HepG2 (cell line): Measurements from ENCODE around the gene AZU1. TPM values are rescaled to one million over a fixed set of nuclear protein-coding genes. Genes with fewer than 3 reads are reported as not detected.

Source experiments
- ATAC-seq: fragments of 200-7000 bp; cut with Tn5 transposase; 3 replicates; pipeline ENCODE4 v1.9.1; 2020; ENCODE audit warnings: mild to moderate bottlenecking, moderate library complexity
- BruUV-seq: library from RNA; stranded (reverse); fragments of 400-500 nt; replicated peaks from 2 replicates; lab custom pipeline; 2021; lab: Mats Ljungman, UMichigan
- CTCF ChIA-PET: fragments of 300-600 bp; formaldehyde crosslinking; extraction: SDS; loops from one replicate; lab custom pipeline; 2021; ENCODE audit warnings: low total read pairs, inconsistent platforms, low intra/inter-chr PET ratio; lab: Yijun Ruan, JAX
- POLR2A ChIA-PET: fragments of 350-600 bp; sonication (Branson Sonifier 250); formaldehyde crosslinking; loops from one replicate; lab custom pipeline; 2020; ENCODE audit warnings: antibody characterized with exemption, inconsistent platforms; lab: Yijun Ruan, JAX
- DNase-seq: peaks from one replicate; pipeline ENCODE4 v3.0.0-alpha.2; 2015; ENCODE audit warnings: low spot score
- FAIRE-seq: peaks from 3 replicates; lab custom pipeline; 2011; peaks lifted over from hg19 to GRCh38; lab: Jason Lieb, UNC
- H2AFZ ChIP-seq: one replicate; pipeline ENCODE4 v1.6.1; 2011; ENCODE audit warnings: low read length, inconsistent platforms
- H3K27ac ChIP-seq: fragments of 300-600 bp; 3 replicates; pipeline ENCODE4 v1.8.0; 2011; ENCODE audit warnings: mixed run types, mild to moderate bottlenecking, mixed read lengths, low read length, inconsistent platforms; ENCODE audit not compliant: insufficient read depth; ENCODE audit errors: extremely low read length
- H3K27me3 ChIP-seq, 2 experiments: fragments of 200-600 bp in 1 of 2; 2 replicates in 1 of 2; 3 replicates in 1 of 2; pipeline versions ENCODE4 v1.6.0 to v1.8.0; 2011; ENCODE audit warnings: low read length in 2 of 2, mild to moderate bottlenecking in 2 of 2, moderate library complexity in 2 of 2, inconsistent platforms in 1 of 2; ENCODE audit not compliant: insufficient read depth in 2 of 2, control insufficient read depth in 1 of 2
- H3K36me3 ChIP-seq, 2 experiments: fragments of 200-600 bp in 1 of 2; replicated peaks in 1 of 2; 2 replicates in 1 of 2; 3 replicates in 1 of 2; pipeline versions ENCODE4 v1.5.1 to v1.8.0; 2011; ENCODE audit warnings: low read length in 2 of 2, inconsistent platforms in 1 of 2; ENCODE audit not compliant: insufficient read depth in 2 of 2, control insufficient read depth in 1 of 2
- H3K4me1 ChIP-seq: 2 replicates; pipeline ENCODE4 v1.5.1; 2012; ENCODE audit warnings: low read length, inconsistent platforms; ENCODE audit not compliant: insufficient read depth
- H3K4me2 ChIP-seq: 2 replicates; pipeline ENCODE4 v1.6.0; 2011; ENCODE audit warnings: low read depth, low read length, inconsistent platforms
- H3K4me3 ChIP-seq, 3 experiments: fragments of 200-600 bp in 1 of 3; sonication (generic), shearing (Covaris generic) in 1 of 3; replicated peaks in 1 of 3; 2 replicates each; pipeline ENCODE4 v1.5.1; 2011 to 2016; ENCODE audit warnings: low read length in 3 of 3, inconsistent platforms in 2 of 3, low read depth in 2 of 3, mild to moderate bottlenecking in 2 of 3, control low read depth in 1 of 3, mixed read lengths in 1 of 3; ENCODE audit not compliant: insufficient read depth in 1 of 3
- H3K79me2 ChIP-seq: one replicate; pipeline ENCODE4 v1.6.1; 2011; ENCODE audit warnings: low read length, inconsistent platforms; ENCODE audit not compliant: insufficient read depth
- H3K9ac ChIP-seq: 2 replicates; pipeline ENCODE4 v1.6.0; 2011; ENCODE audit warnings: mild to moderate bottlenecking, low read depth, low read length, inconsistent platforms; ENCODE audit not compliant: insufficient read depth
- H3K9me3 ChIP-seq: 2 replicates; pipeline ENCODE4 v1.5.1; 2012; ENCODE audit warnings: mild to moderate bottlenecking, low read length
- H4K20me1 ChIP-seq: 2 replicates; pipeline ENCODE4 v1.6.0; 2011; ENCODE audit warnings: inconsistent platforms, mild to moderate bottlenecking, low read length, moderate library complexity; ENCODE audit not compliant: insufficient read depth
- FOXP4 ChIP-seq: sonication (generic); formaldehyde crosslinking; IDR thresholded peaks from 2 replicates; pipeline ENCODE4 v1.4.0; 2020; ENCODE audit warnings: missing genetic modification reagents
- HDAC1 ChIP-seq: sonication (generic); formaldehyde crosslinking; IDR thresholded peaks from 2 replicates; pipeline ENCODE4 v1.5.1; 2020; ENCODE audit warnings: mild to moderate bottlenecking, missing genetic modification reagents
- LCORL ChIP-seq, 2 experiments: fragments of 450-650 bp in 1 of 2; sonication (generic) in 1 of 2; formaldehyde crosslinking in 1 of 2; IDR thresholded peaks; 2 replicates each; pipeline versions ENCODE4 v1.5.0 to v1.6.1; 2017 to 2020; ENCODE audit warnings: antibody characterized with exemption in 1 of 2, missing genetic modification reagents in 1 of 2
- NR2F2 ChIP-seq: IDR thresholded peaks from 2 replicates; pipeline ENCODE4 v1.6.1; 2012; ENCODE audit warnings: low read depth, inconsistent platforms, borderline replicate concordance
- PHF21A ChIP-seq: sonication (generic); formaldehyde crosslinking; IDR thresholded peaks from 2 replicates; pipeline ENCODE4 v1.5.0; 2020; ENCODE audit warnings: mild to moderate bottlenecking, missing genetic modification reagents
- POLR2A ChIP-seq, 2 experiments: IDR thresholded peaks; 2 replicates each; pipeline ENCODE4 v1.6.1; 2011; ENCODE audit warnings: low read depth in 2 of 2, low read length in 2 of 2, mild to moderate bottlenecking in 1 of 2, moderate library complexity in 1 of 2; ENCODE audit not compliant: insufficient read depth in 1 of 2
- RAD21 ChIP-seq: fragments of 450-650 bp; formaldehyde crosslinking; IDR thresholded peaks from 2 replicates; pipeline ENCODE4 v1.5.0; 2020; ENCODE audit warnings: mild to moderate bottlenecking
- RXRA ChIP-seq: sonication (generic); formaldehyde crosslinking; IDR thresholded peaks from 2 replicates; pipeline ENCODE4 v1.5.1; 2020; ENCODE audit warnings: missing genetic modification reagents
- SAP130 ChIP-seq: IDR thresholded peaks from 2 replicates; pipeline ENCODE4 v1.6.1; 2016; ENCODE audit warnings: low read depth
- SIX1 ChIP-seq: sonication (generic); formaldehyde crosslinking; IDR thresholded peaks from 2 replicates; pipeline ENCODE4 v1.4.0; 2020; ENCODE audit warnings: missing genetic modification reagents, borderline replicate concordance
- SOX13 ChIP-seq, 3 experiments: fragments of 450-650 bp in 1 of 3; sonication (generic) in 1 of 3; formaldehyde crosslinking in 1 of 3; IDR thresholded peaks in 2 of 3; conservative IDR thresholded peaks in 1 of 3; 2 replicates each; pipeline versions ENCODE4 v1.5.0 to v1.6.1; 2016 to 2020; ENCODE audit warnings: antibody characterized with exemption in 1 of 3, mild to moderate bottlenecking in 1 of 3, missing compliant biosample characterization in 1 of 3, missing genetic modification reagents in 1 of 3, moderate library complexity in 1 of 3
- TEAD3 ChIP-seq: optimal IDR thresholded peaks from 2 replicates; pipeline ENCODE3; 2016; ENCODE audit warnings: borderline replicate concordance
- ZFX ChIP-seq: sonication (generic); formaldehyde crosslinking; IDR thresholded peaks from 2 replicates; pipeline ENCODE4 v1.4.0; 2020; ENCODE audit warnings: mild to moderate bottlenecking, low read depth, missing genetic modification reagents, moderate library complexity
- ZNF10 ChIP-seq: sonication (generic); formaldehyde crosslinking; IDR thresholded peaks from 2 replicates; pipeline ENCODE4 v1.4.0; 2020; ENCODE audit warnings: mild to moderate bottlenecking, low read depth, missing genetic modification reagents, borderline replicate concordance
- ZNF12 ChIP-seq: sonication (generic); formaldehyde crosslinking; IDR thresholded peaks from 2 replicates; pipeline ENCODE4 v1.5.0; 2020; ENCODE audit warnings: missing genetic modification reagents
- ZNF263 ChIP-seq: sonication (generic); formaldehyde crosslinking; IDR thresholded peaks from 2 replicates; pipeline ENCODE4 v1.4.0; 2020; ENCODE audit warnings: missing genetic modification reagents
- ZNF580 ChIP-seq: IDR thresholded peaks from 2 replicates; pipeline ENCODE4 v1.6.1; 2016; ENCODE audit warnings: low read depth, borderline replicate concordance
- ZNF891 ChIP-seq: sonication (generic); formaldehyde crosslinking; IDR thresholded peaks from 2 replicates; pipeline ENCODE4 v1.5.0; 2020; ENCODE audit warnings: mild to moderate bottlenecking, missing genetic modification reagents
- WGBS: methylation state at CpG from one replicate; pipeline ENCODE4 v1.1.6; 2017; ENCODE audit warnings: low lambda C conversion rate; 5-methylcytosine and 5-hydroxymethylcytosine counted together
- in situ Hi-C: cut with HindIII; loops from 2 replicates; pipeline ENCODE4 v1.10.0; 2017; ENCODE audit warnings: low pct_unique_long_range_greater_than_20kb; ENCODE audit not compliant: extremely low pct_ligation_motif_present
- intact Hi-C: fragments of 100-400 bp; cut with micrococcal nuclease; formaldehyde crosslinking; loops from one replicate; pipeline ENCODE4 v1.10.0; 2022; ENCODE audit not compliant: unreplicated experiment
- polyA plus RNA-seq, 8 experiments: library from polyadenylated mRNA; depleted of rRNA in 3 of 8; stranded (reverse) in 7 of 8; unstranded in 1 of 8; fragments of >200 nt; fragmentation: Illumina TruSeq in 4 of 8; extraction: Trizol in 4 of 8; gene quantifications; 2 replicates each; pipeline versions ENCODE4 v1.2.1 to v1.2.3, GENCODE V29; 2011 to 2016; ENCODE audit warnings: low read depth in 4 of 8, missing spikeins in 1 of 8, mixed read lengths in 1 of 8; ENCODE audit not compliant: insufficient read depth in 1 of 8
- total RNA-seq, 5 experiments: library from RNA; depleted of rRNA; stranded (reverse); fragments of >200 nt; fragmentation: Illumina TruSeq; extraction: Trizol; gene quantifications; 2 replicates each; pipeline ENCODE4 v1.2.3, GENCODE V29; 2016; ENCODE audit warnings: low read depth in 1 of 5

The AZU1 gene
- total and polyA plus RNA-seq, 2 of the 13 experiments (the other 11 are each of a cell fraction or from before 2014, with no cell fraction given) = not detected

GRCh38 chr19:799076-799881 lies 28.4 kb upstream of the AZU1 start:
- ATAC-seq = peak; percentile 10
- Histone ChIP-seq H3K4me3 (peak overlapping the region; percentile 85 to 96 (median 96)), H3K9ac (peak overlapping the region; percentile 99), H3K27me3 (no peaks in the 10 kb centered on the region; a peak in 1 of 5 replicates), H4K20me1 (peaks cover 62% of the 10 kb centered on the region), H2AFZ (no peak overlapping the region), H3K27ac (peak overlapping the region; percentile 97), H3K79me2 (peaks cover 63% of the 10 kb centered on the region), H3K36me3 (peaks cover 25 to 42% of the 10 kb centered on the region in 2 experiments; a peak in 4 of 5 replicates), H3K4me2 (peak overlapping the region; percentile 89), H3K4me1 (peaks cover 56% of the 10 kb centered on the region), H3K9me3 (no peaks in the 10 kb centered on the region)
- POLR2A ChIA-PET = interaction anchor here (0.9 to 2.6 kb wide), 8 partner anchors 10 to 61 kb away, joined by 3 to 16 read pairs (median 4); no protein-coding TSS in a partner anchor
- intact Hi-C loops (loop anchor here (2.0 kb wide), 1 partner anchor 28 kb away; no protein-coding TSS in a partner anchor), in situ Hi-C loops (no loop called here)
- peak; percentile 55 for DNase-seq
- CTCF ChIA-PET = no interaction called here
- no TSS peak for BruUV-seq
- 2% methylated on average over 14 of the region's 28 CpGs for WGBS
- FAIRE-seq = no peak
- TF ChIP-seq SOX13 (IDR thresholded peaks at IDR 0.05) = no peak
- peak in 1 of 2 experiments; percentile 9; a peak in 1 of 4 replicates for TF ChIP-seq SOX13 (CRISPR knock-in tag; conservative IDR thresholded peaks at IDR 0.05 in 1 of 2, IDR thresholded peaks at IDR 0.05 in 1 of 2)
- 0 out of 2 replicates have a peak, but pooled peaks have one; percentile 14 for TF ChIP-seq FOXP4 (CRISPR knock-in tag)
- no peak for TF ChIP-seq ZNF10
- TF ChIP-seq ZNF263 = 0 out of 2 replicates have a peak, but pooled peaks have one; percentile 39
- TF ChIP-seq SAP130 = peak; percentile 59
- TF ChIP-seq TEAD3 (CRISPR knock-in tag) = peak; percentile 45
- 0 out of 2 replicates have a peak, but pooled peaks have one; percentile 9 for TF ChIP-seq PHF21A (CRISPR knock-in tag)
- peak; percentile 5; the same call in 1 of the 2 replicates for TF ChIP-seq ZFX (CRISPR knock-in tag)
- 0 out of 2 replicates have a peak, but pooled peaks have one; percentile 4 for TF ChIP-seq RAD21 (CRISPR knock-in tag)
- no peak for TF ChIP-seq ZNF12
- peak in 1 of 2 experiments; percentile 51; a peak in 2 of 4 replicates for TF ChIP-seq POLR2A (IDR thresholded peaks at IDR 0.05; ENCODE audit: insufficient read depth in 1 of 2, low read depth in 2 of 2, low read length in 2 of 2)
- no peak for TF ChIP-seq LCORL (IDR thresholded peaks at IDR 0.05)
- TF ChIP-seq LCORL (CRISPR knock-in tag; IDR thresholded peaks at IDR 0.05) = 0 out of 2 replicates have a peak, but pooled peaks have one; percentile 36
- TF ChIP-seq NR2F2 = peak; percentile 16; the same call in 1 of the 2 replicates
- TF ChIP-seq HDAC1 (CRISPR knock-in tag) = 0 out of 2 replicates have a peak, but pooled peaks have one; percentile 24
- peak; percentile 86 for TF ChIP-seq RXRA (CRISPR knock-in tag)
- TF ChIP-seq SIX1 = no peak
- TF ChIP-seq ZNF891 (CRISPR knock-in tag) = 0 out of 2 replicates have a peak, but pooled peaks have one; percentile 25
- peak; percentile 24; the same call in 1 of the 2 replicates for TF ChIP-seq ZNF580 (CRISPR knock-in tag)
